Sigmoid colon (tissue), 4 donors: Measurements from ENCODE around the gene MACROD2.

Experiments used
- CTCF ChIP-seq, 4 experiments: fragments of 450-650 bp in 3 of 4; fragments of 200-600 bp in 1 of 4; IDR thresholded peaks; one replicate each; pipeline ENCODE4 v1.5.1; 2016 to 2019; ENCODE audit warnings: antibody characterized with exemption in 4 of 4, mild to moderate bottlenecking in 3 of 4, moderate library complexity in 2 of 4
- EP300 ChIP-seq, 4 donors: sonication (generic); formaldehyde crosslinking; IDR thresholded peaks; one replicate each; pipeline ENCODE4 v1.6.1; 2017; ENCODE audit warnings: antibody characterized with exemption in 4 of 4
- POLR2A ChIP-seq, 2 donors: fragments of 450-650 bp; IDR thresholded peaks; one replicate each; pipeline ENCODE4 v1.6.1; 2016; ENCODE audit warnings: antibody characterized with exemption in 2 of 2, mild to moderate bottlenecking in 2 of 2, moderate library complexity in 2 of 2
- POLR2AphosphoS5 ChIP-seq, 4 donors: sonication (generic); formaldehyde crosslinking; IDR thresholded peaks; one replicate each; pipeline ENCODE4 v1.6.1; 2017; ENCODE audit warnings: antibody characterized with exemption in 4 of 4

- no peak for TF ChIP-seq EP300 (IDR thresholded peaks at IDR 0.05)
- no peak for TF ChIP-seq CTCF (IDR thresholded peaks at IDR 0.05)
- no peak for TF ChIP-seq POLR2A (IDR thresholded peaks at IDR 0.05)
- TF ChIP-seq POLR2AphosphoS5 (IDR thresholded peaks at IDR 0.05), result no peak
Observed at GRCh38 chr20:14820771-14821170, 825.5 kb downstream of the MACROD2 start.
